ENCODE measurements around the gene NDUFC2. TPM values are rescaled to one million over a fixed set of nuclear protein-coding genes. Genes with fewer than 3 reads are reported as not detected.

The NDUFC2 gene
- total and polyA plus RNA-seq, 7 donors, result 55.9 to 246 (median 109) TPM

GRCh38 chr11:78049348-78049747 is 30.3 kb downstream of the NDUFC2 start:
- Histone ChIP-seq H3K9me3 (no peaks in the 10 kb centered on the region), H3K36me3 (no peaks in the 10 kb centered on the region), H3K27me3 (no peaks in the 10 kb centered on the region), H3K27ac (no peak overlapping the region), H3K4me3 (no peak overlapping the region), H3K4me1 (peaks cover 0 to 11% (median 7%) of the 10 kb centered on the region in 4 donors)
- intact Hi-C loops (cut with DNase I), result no loop called here
- WGBS, 2 donors, result 84 to 86% methylated on average over 8 of the region's 8 CpGs
- TF ChIP-seq CTCF (IDR thresholded peaks at IDR 0.05) (no peak), POLR2A (IDR thresholded peaks at IDR 0.05) (no peak)
- DNase-seq, result no peak

GRCh38 chr11:78048561-78048960 is 31.1 kb downstream of the NDUFC2 start:
- 89% methylated on average over 3 of the region's 3 CpGs for WGBS, 2 donors
- intact Hi-C loops (cut with DNase I), result no loop called here
- peaks cover 0 to 11% (median 7%) of the 10 kb centered on the region in 4 donors for H3K4me1 ChIP-seq
- no peak overlapping the region for H3K27ac ChIP-seq
- no peaks in the 10 kb centered on the region for H3K9me3 ChIP-seq
- H3K4me3 ChIP-seq, result no peak overlapping the region
- no peak for DNase-seq
- TF ChIP-seq POLR2AphosphoS5 (IDR thresholded peaks at IDR 0.05), result no peak
- H3K27me3 ChIP-seq, result no peaks in the 10 kb centered on the region
- H3K36me3 ChIP-seq, result no peaks in the 10 kb centered on the region

GRCh38 chr11:78046486-78046854 is 33.2 kb downstream of the NDUFC2 start:
- Histone ChIP-seq H3K27ac (peak overlapping the region in 2 of 4 donors; percentile 77 to 81), H3K4me3 (peak overlapping the region in 3 of 4 donors; percentile 54 to 64 (median 61)), H3K27me3 (no peaks in the 10 kb centered on the region), H3K9me3 (no peaks in the 10 kb centered on the region), H3K4me1 (peaks cover 0 to 11% (median 7%) of the 10 kb centered on the region in 4 donors), H3K36me3 (no peaks in the 10 kb centered on the region)
- TF ChIP-seq CTCF (IDR thresholded peaks at IDR 0.05), result peak in 1 of 4 experiments; percentile 14
- no peak for TF ChIP-seq POLR2A (IDR thresholded peaks at IDR 0.05)
- no peak for DNase-seq
- 24 to 44% methylated on average over 6 of the region's 6 CpGs for WGBS, 2 donors
- intact Hi-C loops (cut with DNase I), result loop anchor here (1.0 kb wide), 1 partner anchor 52 kb away; the partner anchor contains the start of gene INTS4

GRCh38 chr11:78045851-78046485 is 33.7 kb downstream of the NDUFC2 start:
- H3K27ac ChIP-seq, result peak overlapping the region; percentile 66 to 81 (median 76)
- TF ChIP-seq POLR2AphosphoS5 (IDR thresholded peaks at IDR 0.05) (peak in 3 of 4 donors; percentile 18 to 74 (median 69)), POLR2A (IDR thresholded peaks at IDR 0.05) (no peak), EP300 (IDR thresholded peaks at IDR 0.05) (no peak), CTCF (IDR thresholded peaks at IDR 0.05) (peak; percentile 85 to 99 (median 94))
- 2 to 11% methylated on average over 28 of the region's 28 CpGs for WGBS, 2 donors
- H3K9me3 ChIP-seq, result no peaks in the 10 kb centered on the region
- H3K36me3 ChIP-seq, result no peaks in the 10 kb centered on the region
- intact Hi-C loops (cut with DNase I), result loop anchor here (1.0 kb wide), 1 partner anchor 52 kb away; the partner anchor contains the start of gene INTS4
- H3K4me1 ChIP-seq, result peaks cover 0 to 11% (median 7%) of the 10 kb centered on the region in 4 donors
- no peaks in the 10 kb centered on the region for H3K27me3 ChIP-seq
- peak; percentile 91 for DNase-seq
- peak overlapping the region; percentile 37 to 64 (median 58) for H3K4me3 ChIP-seq

GRCh38 chr11:78044706-78045105 is 35.0 kb downstream of the NDUFC2 start:
- no peaks in the 10 kb centered on the region for H3K36me3 ChIP-seq
- 35 to 72% methylated on average over 5 of the region's 5 CpGs for WGBS, 2 donors
- TF ChIP-seq POLR2AphosphoS5 (IDR thresholded peaks at IDR 0.05), result no peak
- no peak for TF ChIP-seq CTCF (IDR thresholded peaks at IDR 0.05)
- no peak for TF ChIP-seq POLR2A (IDR thresholded peaks at IDR 0.05)
- no peak for TF ChIP-seq EP300 (IDR thresholded peaks at IDR 0.05)
- H3K4me3 ChIP-seq, result no peak overlapping the region
- H3K4me1 ChIP-seq, result peaks cover 0 to 24% (median 18%) of the 10 kb centered on the region in 4 donors
- no peak for DNase-seq
- H3K9me3 ChIP-seq, result no peaks in the 10 kb centered on the region
- intact Hi-C loops (cut with DNase I), result no loop called here
- no peaks in the 10 kb centered on the region for H3K27me3 ChIP-seq
- H3K27ac ChIP-seq, result no peak overlapping the region

Data from sigmoid colon (tissue), 7 donors.